ENCODE data around the gene RSAD2. TPM values are rescaled to one million over a fixed set of nuclear protein-coding genes. Genes with fewer than 3 reads are reported as not detected.

The RSAD2 gene
- total and polyA plus RNA-seq, 2 donors from 2014 or later = 4.3 to 4.5 TPM

- H3K9me3 ChIP-seq (ENCODE audit: control insufficient read depth in 2 of 3, insufficient read depth in 1 of 3, low read length in 3 of 3) = no peaks in the 10 kb centered on the region
- no peak overlapping the region for H3K27ac ChIP-seq (ENCODE audit: low read depth in 2 of 2, low read length in 2 of 2)
- no peaks in the 10 kb centered on the region for H3K36me3 ChIP-seq (ENCODE audit: control insufficient read depth in 2 of 3, insufficient read depth in 3 of 3, low read length in 3 of 3)
- H3K4me1 ChIP-seq (ENCODE audit: control insufficient read depth in 2 of 3, insufficient read depth in 2 of 3, low read depth in 1 of 3, low read length in 3 of 3) = peaks cover 17 to 27% (median 25%) of the 10 kb centered on the region in 3 donors
- TF ChIP-seq CTCF (IDR thresholded peaks at IDR 0.05; ENCODE audit: borderline replicate concordance, extremely low read depth, insufficient read depth) = no peak
- H3K27me3 ChIP-seq (ENCODE audit: control insufficient read depth, insufficient read depth, low read length) = no peaks in the 10 kb centered on the region
- H3K9ac ChIP-seq (ENCODE audit: low read length in 3 of 3) = no peak overlapping the region
- H3K4me3 ChIP-seq (ENCODE audit: low read length in 3 of 3) = no peak overlapping the region
- intact Hi-C loops (cut with DNase I) = no loop called here
- no peak for FAIRE-seq
- DNase-seq = no peak
Measured at GRCh38 chr2:6924101-6924923, 46.7 kb downstream of the RSAD2 start.

GRCh38 chr2:6924924-6925409 is 47.4 kb downstream of the RSAD2 start:
- H3K27ac ChIP-seq (ENCODE audit: low read depth in 2 of 2, low read length in 2 of 2) = no peak overlapping the region
- DNase-seq = no peak
- intact Hi-C loops (cut with DNase I) = no loop called here
- no peak overlapping the region for H3K9ac ChIP-seq (ENCODE audit: low read length in 3 of 3)
- H3K9me3 ChIP-seq (ENCODE audit: control insufficient read depth in 2 of 3, insufficient read depth in 1 of 3, low read length in 3 of 3) = no peaks in the 10 kb centered on the region
- H3K36me3 ChIP-seq (ENCODE audit: control insufficient read depth in 2 of 3, insufficient read depth in 3 of 3, low read length in 3 of 3) = no peaks in the 10 kb centered on the region
- no peak overlapping the region for H3K4me3 ChIP-seq (ENCODE audit: low read length in 3 of 3)
- FAIRE-seq = no peak
- no peak for TF ChIP-seq CTCF (IDR thresholded peaks at IDR 0.05; ENCODE audit: borderline replicate concordance, extremely low read depth, insufficient read depth)
- H3K27me3 ChIP-seq (ENCODE audit: control insufficient read depth, insufficient read depth, low read length) = no peaks in the 10 kb centered on the region
- H3K4me1 ChIP-seq (ENCODE audit: control insufficient read depth in 2 of 3, insufficient read depth in 2 of 3, low read depth in 1 of 3, low read length in 3 of 3) = peaks cover 17 to 27% (median 25%) of the 10 kb centered on the region in 3 donors

- peak in 1 of 5 donors; percentile 50 for DNase-seq
- no peak for TF ChIP-seq CTCF (IDR thresholded peaks at IDR 0.05; ENCODE audit: borderline replicate concordance, extremely low read depth, insufficient read depth)
- Histone ChIP-seq H3K4me3 (ENCODE audit: low read length in 3 of 3) (no peak overlapping the region), H3K36me3 (ENCODE audit: control insufficient read depth in 2 of 3, insufficient read depth in 3 of 3, low read length in 3 of 3) (no peaks in the 10 kb centered on the region), H3K4me1 (ENCODE audit: control insufficient read depth in 2 of 3, insufficient read depth in 2 of 3, low read depth in 1 of 3, low read length in 3 of 3) (peaks cover 16 to 25% (median 16%) of the 10 kb centered on the region in 3 donors), H3K9me3 (ENCODE audit: control insufficient read depth in 2 of 3, insufficient read depth in 1 of 3, low read length in 3 of 3) (no peaks in the 10 kb centered on the region), H3K27ac (ENCODE audit: low read depth in 2 of 2, low read length in 2 of 2) (no peak overlapping the region), H3K27me3 (ENCODE audit: control insufficient read depth, insufficient read depth, low read length) (no peaks in the 10 kb centered on the region), H3K9ac (ENCODE audit: low read length in 3 of 3) (no peak overlapping the region)
- no peak for FAIRE-seq
- intact Hi-C loops (cut with DNase I) = no loop called here
Measured at GRCh38 chr2:6926071-6926732, 48.6 kb downstream of the RSAD2 start.

Measured in kidney (tissue), 14 donors.